Glutamatergic neuron (in vitro differentiated cells): ENCODE results near the gene DLD. TPM values are rescaled to one million over a fixed set of nuclear protein-coding genes. Genes with fewer than 3 reads are reported as not detected.

Experiments used
- DNase-seq: peaks from one replicate; pipeline ENCODE4 v3.0.0; 2022
- H3K27ac Mint-ChIP-seq: one replicate; pipeline ENCODE4 v1.8.0; 2020; ENCODE audit warnings: mild to moderate bottlenecking, mixed read lengths, inconsistent platforms; ENCODE audit not compliant: unreplicated experiment
- H3K27me3 Mint-ChIP-seq: one replicate; pipeline ENCODE4 v1.8.0; 2020; ENCODE audit warnings: mild to moderate bottlenecking, moderate library complexity, mixed read lengths, inconsistent platforms; ENCODE audit not compliant: unreplicated experiment
- H3K36me3 Mint-ChIP-seq: one replicate; pipeline ENCODE4 v1.8.0; 2020; ENCODE audit warnings: mild to moderate bottlenecking, mixed read lengths, inconsistent platforms; ENCODE audit not compliant: unreplicated experiment
- H3K4me1 Mint-ChIP-seq: one replicate; pipeline ENCODE4 v1.8.0; 2020; ENCODE audit warnings: mild to moderate bottlenecking, low read depth, mixed read lengths, inconsistent platforms; ENCODE audit not compliant: unreplicated experiment
- H3K4me3 Mint-ChIP-seq: one replicate; pipeline ENCODE4 v1.8.0; 2020; ENCODE audit warnings: mild to moderate bottlenecking, mixed read lengths, inconsistent platforms; ENCODE audit not compliant: unreplicated experiment
- H3K9me3 Mint-ChIP-seq: one replicate; pipeline ENCODE4 v1.8.0; 2020; ENCODE audit warnings: mild to moderate bottlenecking, moderate library complexity, mixed read lengths, inconsistent platforms; ENCODE audit not compliant: unreplicated experiment
- CTCF ChIP-seq: fragments of 200-600 bp; sonication (generic); IDR thresholded peaks from one replicate; pipeline ENCODE4 v1.5.0; 2021; ENCODE audit not compliant: partially characterized antibody, unreplicated experiment
- total RNA-seq: library from RNA; stranded (reverse); fragmentation: NEBNext Ultra II Directional; extraction: Animal tissue kit (Norgen Biotek cat#: 25700); gene quantifications from one replicate; pipeline ENCODE4 v1.2.1, GENCODE V29; 2021; ENCODE audit not compliant: unreplicated experiment

Gene DLD
- total RNA-seq, 1 donor from 2014 or later, result 75.9 TPM

- no peak overlapping the region for H3K27ac Mint-ChIP-seq
- no peak for TF ChIP-seq CTCF
- no peaks in the 10 kb centered on the region for H3K9me3 Mint-ChIP-seq
- H3K27me3 Mint-ChIP-seq, result peaks cover 5% of the 10 kb centered on the region
- H3K4me3 Mint-ChIP-seq, result no peak overlapping the region
- no peak for DNase-seq
- peaks cover 5% of the 10 kb centered on the region for H3K36me3 Mint-ChIP-seq
- peaks cover 9% of the 10 kb centered on the region for H3K4me1 Mint-ChIP-seq
Observed at GRCh38 chr7:107944411-107945169, 53.6 kb downstream of the DLD start.

- peak overlapping the region; percentile 57 for H3K27ac Mint-ChIP-seq
- no peak overlapping the region for H3K4me3 Mint-ChIP-seq
- DNase-seq, result no peak
- peaks cover 9% of the 10 kb centered on the region for H3K4me1 Mint-ChIP-seq
- H3K36me3 Mint-ChIP-seq, result peaks cover 5% of the 10 kb centered on the region
- H3K9me3 Mint-ChIP-seq, result no peaks in the 10 kb centered on the region
- H3K27me3 Mint-ChIP-seq, result peaks cover 3% of the 10 kb centered on the region
- TF ChIP-seq CTCF, result no peak
Observed at GRCh38 chr7:107945332-107945731, 54.3 kb downstream of the DLD start.

- Mint-ChIP-seq H3K9me3 (no peaks in the 10 kb centered on the region), H3K4me1 (peaks cover 9% of the 10 kb centered on the region), H3K36me3 (peaks cover 5% of the 10 kb centered on the region), H3K27ac (peak overlapping the region; percentile 1), H3K27me3 (peaks cover 3% of the 10 kb centered on the region), H3K4me3 (no peak overlapping the region)
- DNase-seq, result no peak
- no peak for TF ChIP-seq CTCF
Observed at GRCh38 chr7:107946451-107946850, 55.5 kb downstream of the DLD start.

- no peak for DNase-seq
- no peaks in the 10 kb centered on the region for H3K9me3 Mint-ChIP-seq
- H3K36me3 Mint-ChIP-seq, result peaks cover 5% of the 10 kb centered on the region
- H3K4me3 Mint-ChIP-seq, result no peak overlapping the region
- peaks cover 9% of the 10 kb centered on the region for H3K4me1 Mint-ChIP-seq
- peak overlapping the region; percentile 1 for H3K27ac Mint-ChIP-seq
- peaks cover 3% of the 10 kb centered on the region for H3K27me3 Mint-ChIP-seq
- no peak for TF ChIP-seq CTCF
Observed at GRCh38 chr7:107946881-107947280, 55.9 kb downstream of the DLD start.

- H3K4me3 Mint-ChIP-seq, result no peak overlapping the region
- no peak for DNase-seq
- TF ChIP-seq CTCF, result no peak
- peaks cover under 1% of the 10 kb centered on the region for H3K36me3 Mint-ChIP-seq
- H3K9me3 Mint-ChIP-seq, result no peaks in the 10 kb centered on the region
- H3K4me1 Mint-ChIP-seq, result peaks cover 7% of the 10 kb centered on the region
- no peak overlapping the region for H3K27ac Mint-ChIP-seq
- H3K27me3 Mint-ChIP-seq, result peaks cover 6% of the 10 kb centered on the region
Observed at GRCh38 chr7:107948645-107949442, 57.9 kb downstream of the DLD start.
